ENCODE results near the gene POLR2B.

DNA sequence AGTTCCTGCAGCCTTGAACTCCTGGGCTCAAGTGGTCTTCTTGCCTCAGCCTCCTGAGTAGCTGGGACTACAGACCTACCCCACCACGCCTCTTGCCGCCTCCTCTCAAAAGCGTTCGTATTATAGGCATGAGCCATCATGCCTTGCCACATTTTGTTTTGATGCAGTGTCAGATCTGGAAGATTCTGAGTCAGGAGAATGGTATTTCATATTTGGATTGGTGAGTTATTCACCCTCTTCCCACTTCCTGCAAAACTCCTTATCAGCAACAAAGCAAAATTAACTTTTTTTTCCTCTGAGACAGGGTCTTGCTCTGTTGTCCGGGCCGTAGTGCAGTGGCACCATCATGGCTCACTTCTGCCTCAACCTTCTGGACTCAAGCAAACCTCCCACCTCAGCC, 41.4 kb upstream of the POLR2B start:
- TF ChIP-seq, protein P1, sequence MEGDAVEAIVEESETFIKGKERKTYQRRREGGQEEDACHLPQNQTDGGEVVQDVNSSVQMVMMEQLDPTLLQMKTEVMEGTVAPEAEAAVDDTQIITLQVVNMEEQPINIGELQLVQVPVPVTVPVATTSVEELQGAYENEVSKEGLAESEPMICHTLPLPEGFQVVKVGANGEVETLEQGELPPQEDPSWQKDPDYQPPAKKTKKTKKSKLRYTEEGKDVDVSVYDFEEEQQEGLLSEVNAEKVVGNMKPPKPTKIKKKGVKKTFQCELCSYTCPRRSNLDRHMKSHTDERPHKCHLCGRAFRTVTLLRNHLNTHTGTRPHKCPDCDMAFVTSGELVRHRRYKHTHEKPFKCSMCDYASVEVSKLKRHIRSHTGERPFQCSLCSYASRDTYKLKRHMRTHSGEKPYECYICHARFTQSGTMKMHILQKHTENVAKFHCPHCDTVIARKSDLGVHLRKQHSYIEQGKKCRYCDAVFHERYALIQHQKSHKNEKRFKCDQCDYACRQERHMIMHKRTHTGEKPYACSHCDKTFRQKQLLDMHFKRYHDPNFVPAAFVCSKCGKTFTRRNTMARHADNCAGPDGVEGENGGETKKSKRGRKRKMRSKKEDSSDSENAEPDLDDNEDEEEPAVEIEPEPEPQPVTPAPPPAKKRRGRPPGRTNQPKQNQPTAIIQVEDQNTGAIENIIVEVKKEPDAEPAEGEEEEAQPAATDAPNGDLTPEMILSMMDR (IDR thresholded peaks at IDR 0.05) = no peak
- TF ChIP-seq ZFX (IDR thresholded peaks at IDR 0.05; ENCODE audit: borderline replicate concordance) = no peak

Data from 22Rv1 (cell line).